ENCODE measurements around the gene PTTG2. TPM values are rescaled to one million over a fixed set of nuclear protein-coding genes. Genes with fewer than 3 reads are reported as not detected.

PTTG2 gene
- total RNA-seq, 3 donors from 2014 or later (not counting 1 experiment from before 2014, with no cell fraction given), result 0.82 to 1.5 (median 1.2) TPM

- Mint-ChIP-seq H3K36me3 (no peaks in the 10 kb centered on the region), H3K4me3 (no peak overlapping the region), H3K27me3 (ENCODE audit: low read depth in 2 of 2) (no peaks in the 10 kb centered on the region), H3K4me1 (peaks cover 30 to 32% of the 10 kb centered on the region in 2 donors), H3K9me3 (no peaks in the 10 kb centered on the region), H3K27ac (no peak overlapping the region)
- TF ChIP-seq CTCF (IDR thresholded peaks at IDR 0.05), result no peak
- Histone ChIP-seq H3K27ac (ENCODE audit: low read length) (no peak overlapping the region), H3K4me1 (ENCODE audit: control insufficient read depth, insufficient read depth, low read length) (peaks cover 4% of the 10 kb centered on the region), H3K4me3 (ENCODE audit: low read length) (no peak overlapping the region), H3K27me3 (ENCODE audit: control insufficient read depth, insufficient read depth, low read length) (no peaks in the 10 kb centered on the region), H3K9me3 (ENCODE audit: control insufficient read depth, insufficient read depth, low read length) (no peaks in the 10 kb centered on the region), H3K36me3 (ENCODE audit: control insufficient read depth, insufficient read depth, low read length) (no peaks in the 10 kb centered on the region)
- 84% methylated on average over 10 of the region's 12 CpGs for WGBS (ENCODE audit: insufficient coverage)
- ATAC-seq, result peak in 2 of 3 donors; percentile 49 to 50
- peak in 1 of 2 donors; percentile 15 for DNase-seq
- intact Hi-C loops (cut with micrococcal nuclease), result no loop called here
These were observed 31.5 kb upstream of the PTTG2 start for GRCh38 chr4:37928426-37929416.

GRCh38 chr4:37934096-37934495 lies 26.1 kb upstream of the PTTG2 start:
- DNase-seq (no peak), ATAC-seq (no peak)
- H3K27ac ChIP-seq (ENCODE audit: low read length), result no peak overlapping the region
- WGBS (ENCODE audit: insufficient coverage), result 98% methylated on average over 8 of the region's 8 CpGs
- intact Hi-C loops (cut with micrococcal nuclease), result no loop called here
- no peak overlapping the region for H3K4me3 ChIP-seq (ENCODE audit: low read length)
- H3K4me1 Mint-ChIP-seq, result peaks cover 27 to 32% of the 10 kb centered on the region in 2 donors
- H3K27ac Mint-ChIP-seq, result no peak overlapping the region
- no peaks in the 10 kb centered on the region for H3K27me3 ChIP-seq (ENCODE audit: control insufficient read depth, insufficient read depth, low read length)
- H3K9me3 Mint-ChIP-seq, result no peaks in the 10 kb centered on the region
- no peaks in the 10 kb centered on the region for H3K36me3 Mint-ChIP-seq
- TF ChIP-seq CTCF (IDR thresholded peaks at IDR 0.05), result no peak
- H3K27me3 Mint-ChIP-seq (ENCODE audit: low read depth in 2 of 2), result no peaks in the 10 kb centered on the region
- H3K36me3 ChIP-seq (ENCODE audit: control insufficient read depth, insufficient read depth, low read length), result no peaks in the 10 kb centered on the region
- no peak overlapping the region for H3K4me3 Mint-ChIP-seq
- H3K4me1 ChIP-seq (ENCODE audit: control insufficient read depth, insufficient read depth, low read length), result no peaks in the 10 kb centered on the region
- H3K9me3 ChIP-seq (ENCODE audit: control insufficient read depth, insufficient read depth, low read length), result no peaks in the 10 kb centered on the region

- ATAC-seq, result no peak
- Histone ChIP-seq H3K36me3 (ENCODE audit: control insufficient read depth, insufficient read depth, low read length) (no peaks in the 10 kb centered on the region), H3K4me3 (ENCODE audit: low read length) (no peak overlapping the region), H3K9me3 (ENCODE audit: control insufficient read depth, insufficient read depth, low read length) (no peaks in the 10 kb centered on the region), H3K4me1 (ENCODE audit: control insufficient read depth, insufficient read depth, low read length) (no peaks in the 10 kb centered on the region), H3K27ac (ENCODE audit: low read length) (no peak overlapping the region), H3K27me3 (ENCODE audit: control insufficient read depth, insufficient read depth, low read length) (no peaks in the 10 kb centered on the region)
- H3K27me3 Mint-ChIP-seq (ENCODE audit: low read depth in 2 of 2), result no peaks in the 10 kb centered on the region
- TF ChIP-seq CTCF (IDR thresholded peaks at IDR 0.05), result no peak
- intact Hi-C loops (cut with micrococcal nuclease), result no loop called here
- no peak overlapping the region for H3K4me3 Mint-ChIP-seq
- 94% methylated on average over 3 of the region's 3 CpGs for WGBS (ENCODE audit: insufficient coverage)
- H3K4me1 Mint-ChIP-seq, result peaks cover 26 to 30% of the 10 kb centered on the region in 2 donors
- no peak for DNase-seq
- H3K9me3 Mint-ChIP-seq, result no peaks in the 10 kb centered on the region
- no peaks in the 10 kb centered on the region for H3K36me3 Mint-ChIP-seq
- H3K27ac Mint-ChIP-seq, result no peak overlapping the region
These were observed 25.6 kb upstream of the PTTG2 start for GRCh38 chr4:37934609-37935008.
